ENCODE measurements around the gene NADK. TPM values are rescaled to one million over a fixed set of nuclear protein-coding genes. Genes with fewer than 3 reads are reported as not detected.

NADK gene
- total RNA-seq, 1 donor from 2014 or later: 90.1 TPM

- Histone ChIP-seq H3K36me3 (peaks cover 0 to 44% of the 10 kb centered on the region in 2 donors), H3K4me1 (peaks cover 10% of the 10 kb centered on the region), H3K27me3 (no peaks in the 10 kb centered on the region), H3K9me3 (no peaks in the 10 kb centered on the region), H3K4me3 (no peak overlapping the region), H3K27ac (no peak overlapping the region)
- no peak for DNase-seq (ENCODE audit: extremely low spot score in 2 of 2)
- intact Hi-C loops (cut with DNase I): no loop called here
- TF ChIP-seq CTCF (IDR thresholded peaks at IDR 0.05) (no peak), POLR2A (IDR thresholded peaks at IDR 0.05) (no peak), POLR2AphosphoS5 (IDR thresholded peaks at IDR 0.05; ENCODE audit: insufficient read depth in 1 of 2, low read depth in 1 of 2) (no peak)
Measured at GRCh38 chr1:1804301-1804700, 26.0 kb upstream of the NADK start.

GRCh38 chr1:1802871-1803270 lies 24.6 kb upstream of the NADK start:
- no peak for TF ChIP-seq CTCF (IDR thresholded peaks at IDR 0.05)
- TF ChIP-seq POLR2A (IDR thresholded peaks at IDR 0.05): no peak
- no peak for TF ChIP-seq POLR2AphosphoS5 (IDR thresholded peaks at IDR 0.05; ENCODE audit: insufficient read depth in 1 of 2, low read depth in 1 of 2)
- Histone ChIP-seq H3K36me3 (peaks cover 0 to 50% of the 10 kb centered on the region in 2 donors), H3K9me3 (no peaks in the 10 kb centered on the region), H3K4me1 (peaks cover 14% of the 10 kb centered on the region), H3K27ac (no peak overlapping the region), H3K4me3 (no peak overlapping the region), H3K27me3 (no peaks in the 10 kb centered on the region)
- intact Hi-C loops (cut with DNase I): no loop called here
- DNase-seq (ENCODE audit: extremely low spot score in 2 of 2): no peak

- no peak for DNase-seq (ENCODE audit: extremely low spot score in 2 of 2)
- Histone ChIP-seq H3K9me3 (no peaks in the 10 kb centered on the region), H3K4me1 (peaks cover 19% of the 10 kb centered on the region), H3K4me3 (no peak overlapping the region), H3K27ac (no peak overlapping the region), H3K27me3 (no peaks in the 10 kb centered on the region), H3K36me3 (peaks cover 0 to 60% of the 10 kb centered on the region in 2 donors)
- intact Hi-C loops (cut with DNase I): no loop called here
- TF ChIP-seq POLR2AphosphoS5 (IDR thresholded peaks at IDR 0.05; ENCODE audit: insufficient read depth in 1 of 2, low read depth in 1 of 2) (no peak), POLR2A (IDR thresholded peaks at IDR 0.05) (no peak), CTCF (IDR thresholded peaks at IDR 0.05) (no peak)
Measured at GRCh38 chr1:1799716-1800115, 21.4 kb upstream of the NADK start.

- intact Hi-C loops (cut with DNase I): no loop called here
- no peaks in the 10 kb centered on the region for H3K9me3 ChIP-seq
- no peak for DNase-seq (ENCODE audit: extremely low spot score in 2 of 2)
- H3K4me1 ChIP-seq: peaks cover 19% of the 10 kb centered on the region
- H3K27ac ChIP-seq: no peak overlapping the region
- no peak overlapping the region for H3K4me3 ChIP-seq
- TF ChIP-seq POLR2AphosphoS5 (IDR thresholded peaks at IDR 0.05; ENCODE audit: insufficient read depth in 1 of 2, low read depth in 1 of 2): no peak
- no peak for TF ChIP-seq POLR2A (IDR thresholded peaks at IDR 0.05)
- TF ChIP-seq CTCF (IDR thresholded peaks at IDR 0.05): no peak
- H3K36me3 ChIP-seq: peaks cover 0 to 44% of the 10 kb centered on the region in 2 donors
- H3K27me3 ChIP-seq: no peaks in the 10 kb centered on the region
Measured at GRCh38 chr1:1797731-1798341, 19.6 kb upstream of the NADK start.

- H3K4me3 ChIP-seq: no peak overlapping the region
- peaks cover 0 to 55% of the 10 kb centered on the region in 2 donors for H3K36me3 ChIP-seq
- TF ChIP-seq POLR2AphosphoS5 (IDR thresholded peaks at IDR 0.05; ENCODE audit: insufficient read depth in 1 of 2, low read depth in 1 of 2) (peak in 1 of 2 donors; percentile 16), CTCF (IDR thresholded peaks at IDR 0.05) (no peak)
- no peak for DNase-seq (ENCODE audit: extremely low spot score in 2 of 2)
- no peak overlapping the region for H3K27ac ChIP-seq
- H3K4me1 ChIP-seq: peaks cover 19% of the 10 kb centered on the region
- H3K9me3 ChIP-seq: no peaks in the 10 kb centered on the region
- intact Hi-C loops (cut with DNase I): no loop called here
- H3K27me3 ChIP-seq: no peaks in the 10 kb centered on the region
Measured at GRCh38 chr1:1796466-1796865, 18.2 kb upstream of the NADK start.

All from vagina (tissue), 2 donors.